Stimulated activated naive CD8-positive, alpha-beta T cell treated with anti-CD3 and anti-CD28 coated beads, Interleukin-15, amount 100 ng/mL, for 72 hours (primary cell): ENCODE measurements around the gene NME5.

Experiments used
- ATAC-seq: fragments of 150-1000 bp; cut with Tn5 transposase; 2 replicates; pipeline ENCODE4 v1.10.0; 2021; ENCODE audit warnings: mild to moderate bottlenecking, moderate library complexity
- DNase-seq, 2 donors: peaks; one replicate each; pipeline ENCODE4 v3.0.0; 2021 to 2022
- H3K27ac Mint-ChIP-seq, 2 donors: one replicate each; pipeline ENCODE4 v1.8.0; 2022; ENCODE audit warnings: mild to moderate bottlenecking in 2 of 2, mixed read lengths in 2 of 2, moderate library complexity in 2 of 2
- H3K27me3 Mint-ChIP-seq: one replicate; pipeline ENCODE4 v1.8.0; 2022; ENCODE audit warnings: mixed read lengths
- H3K4me1 Mint-ChIP-seq: one replicate; pipeline ENCODE4 v1.8.0; 2022; ENCODE audit warnings: mild to moderate bottlenecking, mixed read lengths
- H3K4me3 Mint-ChIP-seq, 2 donors: one replicate each; pipeline ENCODE4 v1.8.0; 2022; ENCODE audit warnings: mild to moderate bottlenecking in 2 of 2, mixed read lengths in 2 of 2, moderate library complexity in 1 of 2
- H3K9me3 Mint-ChIP-seq, 2 donors: one replicate each; pipeline ENCODE4 v1.8.0; 2022; ENCODE audit warnings: mixed read lengths in 2 of 2

Gene NME5

DNA sequence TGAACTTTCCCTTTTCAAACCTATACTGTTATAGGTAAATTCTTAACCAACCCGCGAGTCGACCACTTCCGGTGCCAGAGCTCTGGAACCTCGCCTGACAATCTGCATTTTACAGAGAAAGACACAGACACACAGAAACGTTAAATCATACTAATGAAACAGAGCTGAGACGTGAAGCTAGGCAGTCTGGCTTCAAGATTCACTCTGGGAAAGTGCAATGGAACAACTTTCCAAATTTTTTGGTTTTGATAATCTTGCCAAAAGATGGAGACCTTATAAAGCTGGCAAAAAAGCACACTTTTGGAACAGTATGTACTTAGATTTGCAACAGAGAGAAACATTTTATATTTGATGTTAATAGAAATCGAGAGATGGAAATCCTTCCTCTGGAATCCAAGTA is 71.3 kb downstream of the NME5 start:
- Mint-ChIP-seq H3K27me3 (no peaks in the 10 kb centered on the region), H3K9me3 (no peaks in the 10 kb centered on the region), H3K4me1 (peaks cover 11% of the 10 kb centered on the region), H3K4me3 (no peak overlapping the region), H3K27ac (no peak overlapping the region)
- DNase-seq, result no peak
- ATAC-seq, result no peak
